ENCODE data around the gene LRBA. TPM values are rescaled to one million over a fixed set of nuclear protein-coding genes. Genes with fewer than 3 reads are reported as not detected.

Gene LRBA
- total RNA-seq, 5 donors from 2014 or later (not counting 1 experiment from before 2014, with no cell fraction given): 56.1 to 81.7 (median 56.9) TPM

GRCh38 chr4:150253416-150253815, 761.7 kb downstream of the LRBA start:
- Histone ChIP-seq H3K36me3 (ENCODE audit: control insufficient read depth in 2 of 2, extremely low read depth in 1 of 2, insufficient read depth in 1 of 2, low read length in 1 of 2) (no peaks in the 10 kb centered on the region), H3K9me3 (no peaks in the 10 kb centered on the region), H3K27me3 (replicated peaks in 1 of 2; ENCODE audit: control insufficient read depth in 2 of 2, extremely low read depth in 1 of 2, insufficient read depth in 2 of 2, low read length in 1 of 2) (peaks cover 0 to 3% of the 10 kb centered on the region in 2 experiments), H3K27ac (ENCODE audit: low read length) (no peak overlapping the region), H3K4me1 (ENCODE audit: control insufficient read depth in 1 of 2, extremely low read depth in 1 of 2, insufficient read depth in 2 of 2, low read length in 2 of 2) (no peaks in the 10 kb centered on the region), H3K4me3 (ENCODE audit: control insufficient read depth in 1 of 2, extremely low read depth in 1 of 2, low read length in 1 of 2) (no peak overlapping the region)
- ChIA-PET POLR2A (no interaction called here), CTCF (no interaction called here)
- no peaks in the 10 kb centered on the region for H3K27me3 Mint-ChIP-seq
- H3K36me3 Mint-ChIP-seq: no peaks in the 10 kb centered on the region
- no peak overlapping the region for H3K27ac Mint-ChIP-seq
- no peaks in the 10 kb centered on the region for H3K4me1 Mint-ChIP-seq
- no peak overlapping the region for H3K4me3 Mint-ChIP-seq
- WGBS (ENCODE audit: insufficient coverage): 95% methylated on average over 8 of the region's 11 CpGs
- DNase-seq (no peak), ATAC-seq (replicated peaks in 1 of 4) (no peak)
- H3K9me3 Mint-ChIP-seq: no peaks in the 10 kb centered on the region

GRCh38 chr4:150252741-150253140, 762.3 kb downstream of the LRBA start:
- H3K36me3 ChIP-seq (ENCODE audit: control insufficient read depth in 2 of 2, extremely low read depth in 1 of 2, insufficient read depth in 1 of 2, low read length in 1 of 2): no peaks in the 10 kb centered on the region
- Mint-ChIP-seq H3K4me1 (no peaks in the 10 kb centered on the region), H3K27ac (no peak overlapping the region), H3K4me3 (no peak overlapping the region), H3K9me3 (no peaks in the 10 kb centered on the region), H3K36me3 (no peaks in the 10 kb centered on the region), H3K27me3 (no peaks in the 10 kb centered on the region)
- DNase-seq (no peak), ATAC-seq (replicated peaks in 1 of 4) (no peak)
- no CpG with 5 or more reads among the region's 7 CpGs for whole genome bisulfite sequencing (ENCODE audit: insufficient coverage)
- peaks cover 0 to 3% of the 10 kb centered on the region in 2 experiments for H3K27me3 ChIP-seq (replicated peaks in 1 of 2; ENCODE audit: control insufficient read depth in 2 of 2, extremely low read depth in 1 of 2, insufficient read depth in 2 of 2, low read length in 1 of 2)
- no peaks in the 10 kb centered on the region for H3K4me1 ChIP-seq (ENCODE audit: control insufficient read depth in 1 of 2, extremely low read depth in 1 of 2, insufficient read depth in 2 of 2, low read length in 2 of 2)
- ChIA-PET CTCF (no interaction called here), POLR2A (no interaction called here)
- no peak overlapping the region for H3K27ac ChIP-seq (ENCODE audit: low read length)
- no peak overlapping the region for H3K4me3 ChIP-seq (ENCODE audit: control insufficient read depth in 1 of 2, extremely low read depth in 1 of 2, low read length in 1 of 2)
- H3K9me3 ChIP-seq: no peaks in the 10 kb centered on the region

- H3K27me3 ChIP-seq (replicated peaks in 1 of 2; ENCODE audit: control insufficient read depth in 2 of 2, extremely low read depth in 1 of 2, insufficient read depth in 2 of 2, low read length in 1 of 2): peaks cover 0 to 3% of the 10 kb centered on the region in 2 experiments
- DNase-seq: no peak
- POLR2A ChIA-PET: no interaction called here
- no peaks in the 10 kb centered on the region for H3K4me1 Mint-ChIP-seq
- H3K36me3 ChIP-seq (ENCODE audit: control insufficient read depth in 2 of 2, extremely low read depth in 1 of 2, insufficient read depth in 1 of 2, low read length in 1 of 2): no peaks in the 10 kb centered on the region
- WGBS (ENCODE audit: insufficient coverage): 93% methylated on average over 4 of the region's 6 CpGs
- no peak overlapping the region for H3K4me3 ChIP-seq (ENCODE audit: control insufficient read depth in 1 of 2, extremely low read depth in 1 of 2, low read length in 1 of 2)
- ATAC-seq (replicated peaks in 1 of 4): no peak
- no peaks in the 10 kb centered on the region for H3K9me3 Mint-ChIP-seq
- no peaks in the 10 kb centered on the region for H3K9me3 ChIP-seq
- CTCF ChIA-PET: no interaction called here
- no peaks in the 10 kb centered on the region for H3K27me3 Mint-ChIP-seq
- no peak overlapping the region for H3K27ac ChIP-seq (ENCODE audit: low read length)
- H3K4me1 ChIP-seq (ENCODE audit: control insufficient read depth in 1 of 2, extremely low read depth in 1 of 2, insufficient read depth in 2 of 2, low read length in 2 of 2): no peaks in the 10 kb centered on the region
- H3K36me3 Mint-ChIP-seq: no peaks in the 10 kb centered on the region
- H3K27ac Mint-ChIP-seq: no peak overlapping the region
- no peak overlapping the region for H3K4me3 Mint-ChIP-seq
Observed at GRCh38 chr4:150252306-150252705, 762.8 kb downstream of the LRBA start.

- Histone ChIP-seq H3K4me3 (ENCODE audit: control insufficient read depth in 1 of 2, extremely low read depth in 1 of 2, low read length in 1 of 2) (no peak overlapping the region), H3K36me3 (ENCODE audit: control insufficient read depth in 2 of 2, extremely low read depth in 1 of 2, insufficient read depth in 1 of 2, low read length in 1 of 2) (no peaks in the 10 kb centered on the region), H3K27me3 (replicated peaks in 1 of 2; ENCODE audit: control insufficient read depth in 2 of 2, extremely low read depth in 1 of 2, insufficient read depth in 2 of 2, low read length in 1 of 2) (peaks cover 0 to 3% of the 10 kb centered on the region in 2 experiments), H3K27ac (ENCODE audit: low read length) (no peak overlapping the region), H3K9me3 (no peaks in the 10 kb centered on the region), H3K4me1 (ENCODE audit: control insufficient read depth in 1 of 2, extremely low read depth in 1 of 2, insufficient read depth in 2 of 2, low read length in 2 of 2) (no peaks in the 10 kb centered on the region)
- WGBS (ENCODE audit: insufficient coverage): 88% methylated on average over 5 of the region's 7 CpGs
- Mint-ChIP-seq H3K27ac (no peak overlapping the region), H3K36me3 (no peaks in the 10 kb centered on the region), H3K27me3 (no peaks in the 10 kb centered on the region), H3K9me3 (no peaks in the 10 kb centered on the region), H3K4me3 (no peak overlapping the region), H3K4me1 (no peaks in the 10 kb centered on the region)
- ChIA-PET POLR2A (no interaction called here), CTCF (no interaction called here)
- ATAC-seq (replicated peaks in 1 of 4): no peak
- DNase-seq: no peak
Observed at GRCh38 chr4:150251752-150252190, 763.3 kb downstream of the LRBA start.

- no peaks in the 10 kb centered on the region for H3K4me1 Mint-ChIP-seq
- H3K27me3 Mint-ChIP-seq: no peaks in the 10 kb centered on the region
- DNase-seq (no peak), ATAC-seq (replicated peaks in 1 of 4) (no peak)
- no peaks in the 10 kb centered on the region for H3K36me3 Mint-ChIP-seq
- no peaks in the 10 kb centered on the region for H3K36me3 ChIP-seq (ENCODE audit: control insufficient read depth in 2 of 2, extremely low read depth in 1 of 2, insufficient read depth in 1 of 2, low read length in 1 of 2)
- POLR2A ChIA-PET: no interaction called here
- no peak overlapping the region for H3K27ac Mint-ChIP-seq
- no peaks in the 10 kb centered on the region for H3K4me1 ChIP-seq (ENCODE audit: control insufficient read depth in 1 of 2, extremely low read depth in 1 of 2, insufficient read depth in 2 of 2, low read length in 2 of 2)
- no peaks in the 10 kb centered on the region for H3K9me3 Mint-ChIP-seq
- H3K27ac ChIP-seq (ENCODE audit: low read length): no peak overlapping the region
- no peak overlapping the region for H3K4me3 Mint-ChIP-seq
- peaks cover 0 to 3% of the 10 kb centered on the region in 2 experiments for H3K27me3 ChIP-seq (replicated peaks in 1 of 2; ENCODE audit: control insufficient read depth in 2 of 2, extremely low read depth in 1 of 2, insufficient read depth in 2 of 2, low read length in 1 of 2)
- H3K9me3 ChIP-seq: no peaks in the 10 kb centered on the region
- no peak overlapping the region for H3K4me3 ChIP-seq (ENCODE audit: control insufficient read depth in 1 of 2, extremely low read depth in 1 of 2, low read length in 1 of 2)
- CTCF ChIA-PET: no interaction called here
- no CpG with 5 or more reads among the region's 4 CpGs for WGBS (ENCODE audit: insufficient coverage)
Observed at GRCh38 chr4:150250998-150251651, 764.0 kb downstream of the LRBA start.

GRCh38 chr4:150250293-150250997, 764.6 kb downstream of the LRBA start:
- peaks cover 0 to 3% of the 10 kb centered on the region in 2 experiments for H3K27me3 ChIP-seq (replicated peaks in 1 of 2; ENCODE audit: control insufficient read depth in 2 of 2, extremely low read depth in 1 of 2, insufficient read depth in 2 of 2, low read length in 1 of 2)
- H3K36me3 Mint-ChIP-seq: no peaks in the 10 kb centered on the region
- DNase-seq (no peak), ATAC-seq (replicated peaks in 1 of 4) (no peak)
- no peaks in the 10 kb centered on the region for H3K27me3 Mint-ChIP-seq
- H3K4me3 ChIP-seq (ENCODE audit: control insufficient read depth in 1 of 2, extremely low read depth in 1 of 2, low read length in 1 of 2): no peak overlapping the region
- no peak overlapping the region for H3K4me3 Mint-ChIP-seq
- no peaks in the 10 kb centered on the region for H3K36me3 ChIP-seq (ENCODE audit: control insufficient read depth in 2 of 2, extremely low read depth in 1 of 2, insufficient read depth in 1 of 2, low read length in 1 of 2)
- H3K4me1 Mint-ChIP-seq: no peaks in the 10 kb centered on the region
- WGBS (ENCODE audit: insufficient coverage): 96% methylated on average over 4 of the region's 9 CpGs
- H3K27ac ChIP-seq (ENCODE audit: low read length): no peak overlapping the region
- no peaks in the 10 kb centered on the region for H3K9me3 ChIP-seq
- no peak overlapping the region for H3K27ac Mint-ChIP-seq
- POLR2A ChIA-PET: no interaction called here
- no peaks in the 10 kb centered on the region for H3K4me1 ChIP-seq (ENCODE audit: control insufficient read depth in 1 of 2, extremely low read depth in 1 of 2, insufficient read depth in 2 of 2, low read length in 2 of 2)
- CTCF ChIA-PET: no interaction called here
- no peaks in the 10 kb centered on the region for H3K9me3 Mint-ChIP-seq
